Superior temporal gyrus (tissue), 1 donor: Measurements from ENCODE around the gene HTR3D.
"Not testable (repeated sequence)": the region's sequence is repeated elsewhere in the genome, so short reads cannot be mapped to it uniquely, and the experiment has no call there.

ENCODE experiments used
- DNase-seq: peaks from one replicate; pipeline ENCODE4 v3.0.0-alpha.2; 2016; ENCODE audit errors: extremely low spot score

The HTR3D gene

GRCh38 chr3:184068344-184068743 lies 36.8 kb downstream of the HTR3D start:
- no peak for DNase-seq

GRCh38 chr3:184071142-184071541 lies 39.6 kb downstream of the HTR3D start:
- DNase-seq, result not testable (repeated sequence)

DNA sequence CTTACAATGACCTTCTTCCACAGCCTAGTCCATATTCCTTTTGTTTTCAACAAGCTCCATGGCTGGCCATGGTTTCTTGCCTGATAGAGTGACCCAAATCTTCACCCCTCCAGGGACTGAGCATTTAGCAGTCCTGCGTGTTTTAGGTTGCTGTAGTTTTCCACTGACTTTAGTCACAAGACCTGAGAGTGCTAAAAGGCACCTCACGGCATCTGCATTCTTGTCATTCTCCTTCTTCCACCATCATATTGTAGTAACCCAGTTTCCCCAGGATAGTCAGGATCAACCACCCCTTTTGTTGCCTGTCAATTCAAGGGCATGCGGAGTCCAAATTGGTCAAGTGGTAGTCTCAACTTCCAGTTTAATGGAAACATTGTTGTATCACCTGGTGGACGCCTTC lies 42.1 kb downstream of the HTR3D start:
- DNase-seq, result no peak

- no peak for DNase-seq
Observed at GRCh38 chr3:184075901-184076300, 44.4 kb downstream of the HTR3D start.

- DNase-seq, result no peak
Observed at GRCh38 chr3:184077881-184078280, 46.3 kb downstream of the HTR3D start.

DNA sequence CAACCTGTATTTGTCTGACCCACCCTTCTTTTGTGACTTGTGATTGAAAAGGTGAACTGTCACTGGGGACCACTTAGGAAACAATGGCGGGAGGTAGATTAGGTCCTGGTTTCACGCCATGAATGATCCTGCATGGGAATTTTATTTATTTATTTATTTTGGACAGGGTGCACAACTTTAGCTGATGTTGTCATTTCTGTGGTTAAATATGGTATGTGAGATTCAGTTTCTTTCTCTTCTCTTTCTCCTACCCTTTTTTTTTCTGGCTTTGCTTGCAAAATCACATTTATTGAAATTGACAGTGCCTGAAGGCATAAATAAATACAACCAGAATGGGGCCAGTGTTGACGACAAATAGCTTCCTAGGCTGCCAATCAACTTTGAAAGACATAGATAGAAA lies 47.3 kb downstream of the HTR3D start:
- no peak for DNase-seq

DNA sequence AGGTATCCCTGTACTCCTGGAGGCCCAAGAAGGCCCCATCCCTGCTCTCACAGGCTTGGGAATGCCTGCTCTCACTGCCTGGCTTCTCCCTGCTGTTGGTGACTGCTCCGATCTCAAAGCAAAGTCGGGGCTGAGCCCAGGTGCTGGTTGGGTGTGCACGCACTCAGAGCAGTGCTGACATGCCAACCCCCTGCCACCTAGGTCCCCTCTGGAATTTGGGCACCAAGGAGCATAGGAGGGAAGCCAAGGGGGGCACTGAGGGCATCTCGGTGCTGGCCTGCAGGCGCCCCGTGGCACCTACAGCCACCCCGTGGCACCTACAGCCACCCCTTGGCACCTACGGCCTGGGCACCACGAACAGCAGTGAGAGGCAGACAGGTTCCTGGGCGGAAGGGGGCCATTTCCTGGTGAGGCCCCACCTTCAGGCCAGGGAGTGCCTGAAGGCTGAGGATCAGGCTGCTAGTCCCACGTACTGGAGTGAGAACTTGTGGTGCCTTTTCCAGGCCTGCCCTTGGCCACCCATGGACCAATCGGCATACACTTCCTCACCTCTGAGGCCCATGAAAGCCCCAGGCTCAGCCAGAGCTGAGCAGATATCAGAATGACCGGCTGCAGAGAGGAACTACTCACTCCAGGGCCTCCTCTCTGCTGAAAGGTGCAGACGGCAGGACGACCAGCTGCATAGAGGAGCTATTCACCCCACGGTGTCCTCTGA lies 49.7 kb downstream of the HTR3D start:
- DNase-seq, result no peak

DNA sequence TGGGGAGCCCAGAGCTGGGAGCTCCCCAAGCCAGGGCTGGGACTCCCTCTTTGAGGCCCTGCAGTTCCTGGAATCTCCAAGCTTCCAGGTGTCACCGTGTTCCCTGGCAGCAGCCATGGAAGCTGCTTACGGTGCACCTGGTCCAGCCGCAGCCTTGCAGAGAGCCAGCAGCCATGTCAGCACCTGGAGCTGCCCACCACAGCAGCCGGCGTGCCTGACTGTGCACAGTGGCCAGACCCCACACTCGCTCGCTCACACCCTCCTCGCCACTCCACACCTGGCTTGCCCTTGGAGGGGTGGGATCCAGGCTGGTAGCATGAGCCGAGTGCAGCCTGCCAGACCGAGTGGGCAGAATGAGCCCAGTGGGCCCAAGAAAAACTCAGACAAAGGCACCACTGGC lies 50.5 kb downstream of the HTR3D start:
- no peak for DNase-seq

DNA sequence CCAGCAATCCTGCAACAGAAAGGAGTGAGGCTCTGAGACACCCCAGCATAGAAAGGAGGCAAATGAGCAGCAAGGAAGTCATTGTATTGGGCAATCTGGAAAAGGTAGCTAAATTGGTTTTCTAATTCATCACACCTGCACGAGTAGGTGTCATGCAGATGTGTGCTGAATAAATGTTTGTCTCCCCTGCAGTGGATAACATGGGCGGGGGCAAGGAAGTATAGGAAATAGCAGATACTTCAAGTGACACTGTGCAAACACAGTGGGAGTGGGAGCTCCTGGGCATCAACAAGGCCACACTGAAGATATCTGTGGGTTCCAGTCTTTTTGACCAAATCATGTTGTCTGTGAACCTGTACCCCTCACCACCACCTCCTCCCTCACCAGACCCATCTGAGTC lies 50.9 kb downstream of the HTR3D start:
- DNase-seq, result no peak

DNA sequence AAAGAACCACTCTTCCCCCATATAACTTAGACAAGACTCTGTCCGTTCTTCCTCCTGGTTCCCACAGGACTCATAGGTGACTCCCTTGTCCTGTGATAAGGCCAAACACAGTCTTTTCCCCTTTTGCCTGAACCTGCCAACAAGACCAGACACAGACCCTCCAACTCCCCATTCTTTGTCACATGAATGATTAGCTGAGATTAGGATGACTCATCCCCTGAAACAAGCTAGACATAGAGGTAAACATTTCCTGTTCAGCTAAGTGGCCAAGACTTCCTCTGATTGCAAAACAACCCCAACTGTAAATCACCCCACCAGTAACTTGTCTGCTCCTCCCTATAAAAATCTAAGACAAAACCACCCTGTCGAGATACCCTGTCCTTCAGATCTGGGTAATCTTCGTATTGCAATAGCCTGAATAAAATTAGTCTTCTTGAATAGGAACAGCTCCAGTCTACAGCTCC lies 53.9 kb downstream of the HTR3D start:
- DNase-seq, result no peak
